ENCODE results near the gene ST6GALNAC2.
A peak's percentile ranks its signal among the peaks of the same experiment; 100 is the strongest.

The ST6GALNAC2 gene

GRCh38 chr17:76544546-76545365 is 40.9 kb downstream of the ST6GALNAC2 start:
- POLR2A ChIA-PET, result interaction anchor here (0.6 to 2.7 kb wide), 3 partner anchors 9 to 1393 kb away, joined by 4 to 15 read pairs (median 5); no protein-coding TSS in a partner anchor
- CTCF ChIA-PET, result interaction anchor here (0.6 to 4.5 kb wide), 11 partner anchors 9 to 169 kb away, joined by 3 to 87 read pairs (median 11); partner anchors contain the start of gene AANAT
- H3K4me1 ChIP-seq (ENCODE audit: control insufficient read depth, insufficient read depth, low read length), result peaks cover 18% of the 10 kb centered on the region
- H3K36me3 ChIP-seq (ENCODE audit: control insufficient read depth in 2 of 2, insufficient read depth in 1 of 2, low read length in 2 of 2), result peaks cover 0 to 9% of the 10 kb centered on the region in 2 experiments; a peak in 2 of 3 replicates
- TF ChIP-seq ZNF239 (tag by site-specific recombination; IDR thresholded peaks at IDR 0.05) (no peak), ZNF501 (tag by site-specific recombination; IDR thresholded peaks at IDR 0.05) (no peak), ZNF174 (tag by site-specific recombination; IDR thresholded peaks at IDR 0.05) (no peak), ZSCAN30 (tag by site-specific recombination; IDR thresholded peaks at IDR 0.05) (no peak), RBAK (tag by site-specific recombination; IDR thresholded peaks at IDR 0.05) (no peak), ZNF530 (tag by site-specific recombination; IDR thresholded peaks at IDR 0.05; ENCODE audit: low read depth) (no peak), ZNF585B (tag by site-specific recombination; IDR thresholded peaks at IDR 0.05) (no peak), ZNF184 (tag by site-specific recombination; IDR thresholded peaks at IDR 0.05) (no peak), ZNF621 (tag by site-specific recombination; IDR thresholded peaks at IDR 0.05) (no peak), ZNF221 (tag by site-specific recombination; IDR thresholded peaks at IDR 0.05; ENCODE audit: borderline replicate concordance) (no peak), ZBTB1 (tag by site-specific recombination; IDR thresholded peaks at IDR 0.05) (no peak), KLF8 (tag by site-specific recombination; IDR thresholded peaks at IDR 0.05) (no peak), ZNF626 (tag by site-specific recombination; IDR thresholded peaks at IDR 0.05) (no peak), ZSCAN16 (tag by site-specific recombination; IDR thresholded peaks at IDR 0.05) (no peak), ZNF157 (tag by site-specific recombination; IDR thresholded peaks at IDR 0.05) (no peak), ZNF26 (tag by site-specific recombination; IDR thresholded peaks at IDR 0.05) (no peak), ZNF624 (tag by site-specific recombination; IDR thresholded peaks at IDR 0.05) (no peak), ZNF600 (tag by site-specific recombination; IDR thresholded peaks at IDR 0.05) (no peak), ZFP37 (tag by site-specific recombination; IDR thresholded peaks at IDR 0.05) (no peak)
- no peak overlapping the region for H3K27ac ChIP-seq (ENCODE audit: extremely low read depth, low read depth, low read length)
- H3K4me3 ChIP-seq (ENCODE audit: low read depth, low read length), result no peak overlapping the region
- no peaks in the 10 kb centered on the region for H3K9me3 ChIP-seq (ENCODE audit: control insufficient read depth, insufficient read depth, low read depth, low read length)

- peaks cover 0 to 9% of the 10 kb centered on the region in 2 experiments; a peak in 2 of 3 replicates for H3K36me3 ChIP-seq (ENCODE audit: control insufficient read depth in 2 of 2, insufficient read depth in 1 of 2, low read length in 2 of 2)
- CTCF ChIA-PET, result interaction anchor here (0.5 to 4.5 kb wide), 8 partner anchors 12 to 170 kb away, joined by 3 to 87 read pairs (median 6); no protein-coding TSS in a partner anchor
- H3K27ac ChIP-seq (ENCODE audit: extremely low read depth, low read depth, low read length), result no peak overlapping the region
- H3K4me1 ChIP-seq (ENCODE audit: control insufficient read depth, insufficient read depth, low read length), result peaks cover 18% of the 10 kb centered on the region
- H3K4me3 ChIP-seq (ENCODE audit: low read depth, low read length), result no peak overlapping the region
- TF ChIP-seq ZBTB8A (tag by site-specific recombination; IDR thresholded peaks at IDR 0.05), result no peak
- TF ChIP-seq ZBTB17 (tag by site-specific recombination; IDR thresholded peaks at IDR 0.05), result peak; percentile 36; the same call in 1 of the 2 replicates
- TF ChIP-seq ZIC2 (tag by site-specific recombination; IDR thresholded peaks at IDR 0.05), result peak; percentile 98
- no peak for TF ChIP-seq TCF7L2 (IDR thresholded peaks at IDR 0.05; ENCODE audit: borderline replicate concordance, low read depth, low read length)
- no peak for TF ChIP-seq ZNF433 (tag by site-specific recombination; IDR thresholded peaks at IDR 0.05; ENCODE audit: low read depth)
- no peak for TF ChIP-seq ZNF19 (tag by site-specific recombination; IDR thresholded peaks at IDR 0.05; ENCODE audit: low read depth)
- peak; percentile 63 for TF ChIP-seq GLIS2 (tag by site-specific recombination; IDR thresholded peaks at IDR 0.05)
- no peak for TF ChIP-seq ZNF112 (tag by site-specific recombination; IDR thresholded peaks at IDR 0.05)
- TF ChIP-seq ZNF449 (tag by site-specific recombination; IDR thresholded peaks at IDR 0.05), result no peak
- TF ChIP-seq ZNF610 (tag by site-specific recombination; IDR thresholded peaks at IDR 0.05; ENCODE audit: borderline replicate concordance), result no peak
- POLR2A ChIA-PET, result interaction anchor here (0.6 to 1.3 kb wide), 3 partner anchors 14 to 1393 kb away, joined by 3 to 8 read pairs (median 5); no protein-coding TSS in a partner anchor
- no peaks in the 10 kb centered on the region for H3K9me3 ChIP-seq (ENCODE audit: control insufficient read depth, insufficient read depth, low read depth, low read length)
Observed at GRCh38 chr17:76543826-76544545, 41.7 kb downstream of the ST6GALNAC2 start.
